NK-92 treated with Interleukin-12 subunit alpha and Interleukin-12 subunit beta, amount 100 ng/mL, for 24 hours (cell line): ENCODE results near the gene ZFAND6.

Source experiments
- DNase-seq: peaks from one replicate; lab custom pipeline; 2025; lab: John Stamatoyannopoulos, UW

Gene ZFAND6

DNA sequence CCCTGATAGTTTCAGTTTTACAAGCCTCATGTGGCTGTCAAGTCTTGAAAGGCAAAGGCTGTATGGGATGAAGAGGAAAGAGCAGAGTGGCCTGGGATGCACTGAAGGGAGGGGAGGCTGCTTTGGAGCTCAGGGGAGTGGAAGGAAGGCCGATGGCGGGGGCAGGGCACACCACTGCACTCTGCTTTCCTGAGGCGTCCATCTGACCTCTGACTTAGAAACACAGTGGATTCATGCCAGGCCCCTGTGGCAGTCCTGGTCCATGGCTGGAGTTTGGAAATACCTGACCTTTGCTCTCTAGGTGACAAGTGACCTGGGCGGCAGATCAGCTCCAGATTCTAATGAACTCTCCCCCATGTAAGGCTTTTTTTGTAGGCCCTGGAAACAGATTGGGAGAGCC is 112.3 kb downstream of the ZFAND6 start:
- DNase-seq: no peak

DNA sequence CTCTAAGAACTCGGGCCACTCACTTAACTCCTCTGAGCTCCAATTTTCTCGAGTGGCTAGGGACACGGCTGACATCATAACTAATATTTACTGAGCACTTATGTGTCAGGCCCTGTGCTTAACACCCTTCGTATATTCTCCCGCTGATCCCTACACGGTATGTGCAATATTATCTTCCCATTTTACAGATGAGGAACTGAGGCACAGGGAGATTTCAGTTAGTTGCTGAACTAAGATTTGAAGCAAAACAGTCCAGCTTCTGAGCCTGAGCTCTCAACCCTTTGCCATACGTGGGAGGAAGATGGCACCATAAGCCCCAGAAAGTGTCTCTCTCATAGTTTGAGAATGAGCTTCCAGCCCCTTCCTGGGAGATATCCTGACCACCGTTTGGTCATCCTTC is 112.9 kb downstream of the ZFAND6 start:
- DNase-seq: no peak

DNA sequence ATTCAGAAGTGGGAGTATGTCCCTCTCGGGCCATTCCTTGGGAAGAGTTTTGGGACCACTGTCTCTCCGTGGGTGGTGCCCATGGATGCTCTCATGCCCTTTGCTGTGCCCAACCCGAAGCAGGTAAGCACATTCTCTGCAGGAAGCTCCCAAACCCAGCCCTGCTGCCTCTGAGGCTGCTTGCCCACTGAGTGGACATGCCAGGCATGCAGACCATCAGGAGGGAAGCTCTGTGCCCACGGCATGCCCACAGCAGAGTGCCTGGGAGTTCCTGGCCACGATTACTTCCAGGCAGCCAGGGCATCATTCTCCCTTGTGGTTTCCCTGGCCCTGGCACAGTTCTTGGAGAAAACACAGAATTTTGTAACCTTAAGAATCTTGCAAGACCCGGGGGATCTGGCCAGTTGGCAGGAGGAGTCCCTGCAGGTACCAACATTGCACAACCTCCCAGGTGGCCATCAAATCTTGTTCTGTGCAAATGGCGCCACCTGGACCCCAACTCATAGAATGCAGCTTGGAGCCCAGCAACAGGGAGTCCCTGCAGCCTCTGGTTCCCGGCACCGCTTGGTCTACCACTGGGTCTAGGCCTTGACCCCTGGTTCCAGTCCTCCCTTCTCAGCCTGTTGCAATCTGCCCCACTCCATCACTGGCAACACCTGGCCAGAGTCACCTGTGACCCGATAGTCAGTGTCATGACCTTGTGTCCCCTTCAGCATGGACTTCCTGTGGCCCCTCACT is 113.7 kb downstream of the ZFAND6 start:
- DNase-seq: peak; percentile 54

DNA sequence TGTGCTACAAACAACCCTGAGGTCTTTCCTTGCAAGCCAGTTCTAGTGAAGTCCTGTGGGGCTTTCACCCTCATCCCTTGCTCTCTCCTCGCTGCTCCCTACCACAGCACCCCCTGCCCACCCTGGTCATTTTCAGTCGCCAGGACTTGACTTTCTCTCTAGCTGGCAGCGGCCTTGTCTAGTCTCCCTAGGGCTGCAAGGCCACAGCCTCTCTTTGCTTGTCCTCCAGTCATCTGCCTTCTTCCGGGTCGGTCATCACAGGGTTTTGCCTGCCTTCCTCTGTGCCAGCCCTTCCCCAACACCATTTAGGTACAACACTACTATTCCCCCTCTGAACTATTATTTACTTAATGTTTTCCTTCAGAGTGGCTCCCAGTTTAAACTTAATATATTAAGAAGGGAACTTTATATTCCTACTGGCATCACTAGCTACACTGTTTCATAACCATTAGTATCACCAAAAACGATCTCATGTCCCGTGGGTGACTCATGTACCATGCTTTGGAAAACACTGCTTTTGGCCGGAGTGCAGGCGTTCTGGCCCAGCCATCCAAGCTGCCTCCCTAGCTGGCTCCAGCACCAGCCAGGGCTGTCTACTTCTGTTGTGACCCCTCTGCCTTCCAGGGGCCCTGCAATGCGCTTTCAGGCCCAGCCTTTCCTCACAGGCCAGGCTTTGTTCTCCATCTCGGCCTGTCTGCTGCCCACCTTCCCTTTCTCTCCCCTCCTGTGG is 114.7 kb downstream of the ZFAND6 start:
- DNase-seq: no peak

DNA sequence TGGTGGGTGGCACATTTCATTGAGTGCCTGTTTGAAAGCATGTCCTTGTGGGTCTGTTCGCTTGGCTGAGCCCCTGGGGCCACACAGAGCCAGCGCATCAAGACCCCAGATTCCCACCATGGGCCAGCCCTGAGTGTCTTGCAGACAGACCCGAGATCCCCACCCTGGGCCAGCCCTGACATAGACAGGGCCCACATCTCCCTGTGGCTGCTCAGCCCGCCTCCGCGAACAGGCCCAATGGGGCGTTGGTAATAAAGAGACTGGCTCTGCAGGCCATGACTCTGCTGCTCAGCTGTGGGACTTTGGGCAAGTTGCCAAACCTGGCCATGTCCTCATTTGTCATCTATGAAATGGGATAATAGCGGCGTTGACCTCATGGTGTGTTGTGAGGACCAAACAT is 116.0 kb downstream of the ZFAND6 start:
- DNase-seq: no peak

DNA sequence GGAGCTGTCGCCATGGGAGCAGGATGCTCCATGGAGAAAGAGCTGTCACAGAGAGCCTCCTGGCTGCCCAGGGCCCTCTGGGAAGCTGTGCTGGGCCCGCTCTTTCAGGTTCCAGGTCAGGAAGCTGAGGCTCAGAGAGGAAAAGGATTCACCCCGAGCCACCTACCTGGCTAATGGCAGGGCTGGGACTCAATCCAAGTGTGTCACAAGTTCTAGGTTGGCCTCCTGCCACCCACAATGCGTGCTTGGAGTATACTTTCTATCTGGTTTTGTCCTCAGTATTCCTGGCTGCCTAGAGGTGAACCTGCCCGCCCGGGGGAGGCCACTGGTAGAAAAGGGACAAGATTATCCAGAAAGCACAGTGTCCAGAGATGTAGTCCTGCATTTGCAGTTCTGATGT is 117.0 kb downstream of the ZFAND6 start:
- DNase-seq: no peak

DNA sequence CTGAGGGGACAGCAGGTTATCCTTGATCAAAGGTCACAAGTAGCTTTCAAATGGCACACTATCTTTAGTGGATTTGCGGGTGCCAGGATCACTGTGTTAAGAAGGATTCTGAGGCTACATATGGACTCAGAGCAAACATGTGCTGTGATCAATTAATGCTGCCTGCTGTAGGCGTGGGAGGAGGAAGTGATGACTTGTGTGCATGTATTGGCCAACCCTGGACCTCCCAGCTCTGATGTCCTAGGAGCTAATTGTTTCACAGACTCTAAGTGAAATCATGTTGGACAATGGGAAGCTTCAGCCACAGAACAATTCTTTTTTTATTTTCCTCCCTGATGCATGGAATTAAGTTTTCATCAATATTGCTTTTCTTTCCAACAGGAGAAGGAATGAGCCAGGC is 117.7 kb downstream of the ZFAND6 start:
- no peak for DNase-seq

DNA sequence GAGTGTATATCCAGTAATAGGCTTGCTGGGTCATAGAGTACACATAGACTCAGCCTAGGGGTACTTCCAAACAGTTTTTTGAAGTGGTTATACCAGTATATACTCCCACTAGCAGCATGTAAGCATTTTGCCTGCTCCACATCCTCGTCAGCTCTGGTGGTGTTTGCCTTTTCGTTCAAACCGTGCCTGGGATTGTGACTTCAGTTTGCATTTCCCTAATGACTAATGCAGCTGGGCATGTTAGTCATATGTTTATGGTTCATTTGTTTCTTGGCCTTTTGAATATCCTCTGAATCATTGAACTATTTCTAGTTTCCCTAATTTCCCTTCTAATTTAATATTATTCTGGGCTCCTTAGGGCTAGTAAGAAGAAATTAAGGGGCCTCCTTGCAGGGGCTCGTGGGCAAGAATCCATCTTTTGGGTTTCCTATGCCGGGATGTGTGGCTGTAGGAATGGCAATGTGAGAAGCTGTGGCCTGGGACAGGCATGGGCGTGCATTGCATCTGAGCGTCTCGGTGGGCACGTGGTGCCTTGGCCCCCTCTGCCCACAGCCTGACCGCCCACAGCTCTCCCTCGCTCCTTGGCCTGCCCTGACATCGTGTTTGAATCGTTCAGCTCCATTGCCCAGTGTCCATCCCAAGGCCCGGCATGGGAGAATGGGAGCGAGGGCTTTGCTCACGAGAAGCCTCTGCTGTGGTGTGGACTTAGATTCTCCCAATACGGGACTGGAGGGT is 119.7 kb downstream of the ZFAND6 start:
- DNase-seq: no peak

DNA sequence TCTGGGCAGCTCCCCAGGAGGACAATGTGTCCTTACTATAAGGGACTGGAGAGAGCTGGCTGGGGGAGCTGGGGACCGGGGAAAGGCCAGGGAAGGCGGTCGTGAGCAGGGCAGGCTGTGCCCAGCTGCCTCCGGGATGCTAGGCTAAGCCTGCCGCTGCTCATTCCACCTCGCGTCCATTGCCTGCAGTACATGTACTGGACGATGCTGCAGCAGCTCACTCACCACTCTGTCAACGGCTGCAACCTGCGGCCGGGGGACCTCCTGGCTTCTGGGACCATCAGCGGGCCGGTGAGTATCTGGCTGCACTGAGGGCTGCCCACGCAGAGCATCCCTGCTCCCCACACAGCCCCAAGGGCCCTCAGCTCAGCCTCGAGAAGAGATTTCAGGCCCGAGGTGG is 120.5 kb downstream of the ZFAND6 start:
- no peak for DNase-seq

DNA sequence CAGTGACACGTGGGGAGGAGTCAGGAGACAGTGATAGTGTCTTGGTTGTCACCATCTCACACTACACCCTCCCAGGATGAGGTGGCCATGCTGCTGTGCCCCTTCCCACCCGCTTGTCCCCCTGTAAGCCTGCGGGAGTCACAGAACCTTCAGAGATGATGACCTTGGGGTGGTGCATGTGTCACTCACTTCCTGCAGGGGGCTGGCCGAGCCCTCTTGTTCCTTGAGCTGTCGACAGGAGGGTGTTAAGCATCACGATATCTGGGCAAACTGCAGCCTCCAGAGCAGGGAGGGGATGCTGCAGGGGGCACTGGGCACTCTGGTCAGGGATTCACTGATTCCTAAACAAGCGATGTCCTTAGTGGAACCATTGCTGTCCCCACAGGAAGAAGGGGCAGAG is 121.0 kb downstream of the ZFAND6 start:
- no peak for DNase-seq

DNA sequence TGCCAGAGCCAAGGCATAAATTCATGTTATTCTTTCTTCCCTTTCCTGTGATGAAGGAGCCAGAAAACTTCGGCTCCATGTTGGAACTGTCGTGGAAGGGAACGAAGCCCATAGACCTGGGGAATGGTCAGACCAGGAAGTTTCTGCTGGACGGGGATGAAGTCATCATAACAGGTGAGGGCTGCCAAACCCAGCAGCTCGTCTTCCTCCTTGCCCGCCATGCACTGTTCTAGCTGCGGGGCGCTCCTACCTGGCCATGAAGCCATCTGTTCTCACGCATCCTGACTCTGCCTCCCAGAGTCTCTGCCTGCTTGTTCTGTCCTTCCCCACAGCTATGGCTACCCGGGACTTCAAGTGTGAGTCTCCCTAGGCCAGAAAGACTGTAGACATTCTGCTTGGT is 121.5 kb downstream of the ZFAND6 start:
- no peak for DNase-seq

DNA sequence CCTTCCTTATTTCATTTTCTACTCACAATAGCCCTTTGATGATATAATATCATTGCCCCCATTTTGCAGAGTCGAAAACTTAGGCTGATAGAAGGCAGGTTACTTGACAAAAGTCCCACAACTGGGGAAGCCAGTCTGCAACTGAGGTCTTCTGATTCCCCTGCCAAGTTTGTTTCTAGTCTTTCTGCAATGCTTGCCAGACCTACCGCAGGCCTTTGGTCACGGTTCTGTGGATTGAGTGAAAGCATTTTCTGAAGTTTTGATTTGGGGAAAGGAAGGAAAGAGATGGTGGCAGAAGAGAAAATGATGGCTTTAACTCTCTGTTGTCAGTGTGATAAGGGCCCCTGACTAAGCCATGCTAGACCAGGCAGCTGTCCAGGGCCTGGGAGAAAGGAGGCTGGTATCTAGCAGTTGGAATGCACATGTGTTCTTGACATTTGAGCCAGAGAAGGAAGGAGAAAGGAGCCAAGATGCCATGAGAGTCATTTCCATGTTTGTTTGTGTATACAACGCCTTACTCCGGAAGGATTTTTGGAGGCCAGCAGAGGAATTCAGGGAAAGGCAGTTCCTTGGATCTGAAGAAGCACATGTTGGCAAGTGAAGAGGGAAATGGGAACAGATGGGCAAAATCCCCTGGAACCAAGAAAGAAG is 123.3 kb downstream of the ZFAND6 start:
- DNase-seq: no peak

DNA sequence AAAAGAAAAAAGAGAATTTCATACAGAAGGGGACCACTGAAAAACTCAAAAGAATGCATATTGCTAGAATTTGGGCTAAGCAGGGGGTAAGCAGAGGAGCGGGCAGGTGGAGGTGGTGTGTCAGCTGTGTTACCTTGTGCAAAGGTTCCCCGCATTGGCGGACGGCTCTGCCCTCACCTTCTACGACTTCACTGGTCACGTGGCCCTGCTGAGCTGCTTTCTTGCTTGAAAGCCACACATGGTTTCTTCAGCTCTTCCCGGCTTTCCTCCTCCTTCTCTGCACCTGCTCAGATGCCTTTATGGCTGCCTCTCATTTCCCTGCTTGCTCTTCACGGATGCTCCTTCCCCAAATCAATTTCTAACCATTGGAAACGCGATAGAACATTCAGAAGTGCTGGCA is 123.8 kb downstream of the ZFAND6 start:
- DNase-seq: no peak

DNA sequence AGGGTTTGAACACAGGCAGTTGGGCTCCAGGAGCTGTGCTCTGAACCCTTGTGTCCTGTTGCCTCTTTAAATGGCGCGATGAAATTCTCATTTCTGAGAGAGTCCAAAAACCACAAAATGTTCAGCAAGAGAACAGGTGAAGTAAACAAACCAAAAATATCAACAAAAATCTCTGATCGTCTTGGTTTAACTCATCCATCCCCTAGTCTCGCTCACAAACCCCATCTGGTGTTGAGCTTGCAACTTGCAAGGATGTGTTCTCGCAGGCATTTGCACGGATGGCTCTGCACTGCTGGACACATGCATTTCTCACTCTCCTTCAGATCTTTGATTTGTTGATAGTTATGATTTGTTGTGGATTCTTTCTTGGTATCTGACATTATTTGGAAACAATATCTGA is 124.4 kb downstream of the ZFAND6 start:
- no peak for DNase-seq

DNA sequence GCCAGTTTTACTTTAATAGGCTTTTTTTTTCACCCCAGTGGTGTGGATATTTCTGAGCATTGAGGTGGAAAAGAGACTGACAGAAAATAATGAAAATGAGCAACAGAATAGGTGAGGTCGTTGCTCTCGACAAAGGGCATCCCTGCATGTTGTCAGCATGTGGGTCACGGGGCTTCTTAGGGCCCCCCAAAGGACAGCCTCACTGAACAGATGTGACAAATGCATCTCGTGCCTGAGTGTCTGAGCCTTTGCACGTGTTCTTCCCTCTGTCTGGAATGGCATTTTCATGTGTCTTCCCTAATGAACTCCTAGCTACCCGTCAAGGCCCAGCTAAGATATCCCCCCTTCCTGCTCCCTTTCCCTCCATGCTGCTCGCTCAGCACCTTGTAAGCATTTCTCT is 125.1 kb downstream of the ZFAND6 start:
- DNase-seq: no peak

DNA sequence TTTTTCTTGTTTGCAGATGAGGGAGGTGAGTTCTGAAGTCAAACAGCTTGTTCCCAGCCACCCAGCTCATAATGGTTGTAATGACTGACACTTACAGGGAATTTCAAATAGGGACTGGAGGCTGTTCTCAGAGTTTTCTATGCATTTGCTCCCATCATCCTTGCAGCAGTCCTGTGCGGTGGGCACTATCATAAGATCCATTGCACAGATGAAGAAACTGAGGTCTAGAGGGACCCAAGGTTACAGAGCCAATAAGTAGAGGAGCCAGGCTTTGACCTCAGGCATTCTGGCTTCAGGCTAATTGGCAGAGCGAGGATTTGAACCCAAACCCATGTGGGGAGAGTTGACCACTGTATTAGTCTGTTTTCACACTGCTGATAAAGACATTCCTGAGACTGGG is 125.7 kb downstream of the ZFAND6 start:
- no peak for DNase-seq

DNA sequence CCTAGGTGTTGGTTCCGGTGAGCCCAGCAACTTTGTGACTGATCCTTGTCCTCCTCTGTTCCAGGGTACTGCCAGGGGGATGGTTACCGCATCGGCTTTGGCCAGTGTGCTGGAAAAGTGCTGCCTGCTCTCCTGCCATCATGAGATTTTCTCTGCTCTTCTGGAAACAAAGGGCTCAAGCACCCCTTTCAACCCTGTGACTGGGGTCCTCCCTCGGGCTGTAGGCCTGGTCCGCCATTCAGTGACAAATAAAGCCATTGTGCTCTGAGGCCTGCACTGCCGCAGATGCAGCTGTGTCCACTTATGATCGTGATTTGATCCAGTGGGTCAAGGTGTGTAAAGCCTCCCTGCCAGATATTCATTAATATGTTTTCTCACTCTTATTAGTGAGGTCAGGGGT is 126.6 kb downstream of the ZFAND6 start:
- DNase-seq: no peak

DNA sequence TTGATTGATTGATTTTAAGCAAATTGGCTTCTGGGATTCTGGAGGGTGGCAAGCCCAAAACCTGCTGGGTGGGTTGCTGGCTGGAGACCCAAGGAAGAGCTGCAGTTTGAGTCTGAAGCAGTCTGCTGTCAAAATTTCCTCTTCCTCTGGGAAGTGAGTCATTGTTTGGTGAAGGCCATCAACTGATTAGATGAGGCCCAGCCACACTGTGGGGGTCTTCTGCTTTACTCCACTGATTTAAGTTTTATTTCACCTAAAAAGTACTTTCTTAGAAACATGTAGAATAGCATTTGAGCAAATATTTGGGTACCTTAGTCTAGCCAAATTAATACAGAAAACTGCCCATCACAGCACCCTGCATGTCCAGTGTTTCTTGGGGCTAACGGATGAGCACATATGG is 127.1 kb downstream of the ZFAND6 start:
- DNase-seq: no peak
